ENCODE results near the gene SCYL1.

GRCh38 chr11:65479184-65480145 lies 45.4 kb upstream of the SCYL1 start:
- TF ChIP-seq SIN3A (IDR thresholded peaks at IDR 0.05; ENCODE audit: borderline replicate concordance, insufficient read depth, low read length) (no peak), POLR2AphosphoS5 (IDR thresholded peaks at IDR 0.05; ENCODE audit: low read depth, low read length) (no peak), TAF1 (IDR thresholded peaks at IDR 0.05; ENCODE audit: borderline replicate concordance, insufficient read depth, low read length) (no peak), REST (IDR thresholded peaks at IDR 0.05; ENCODE audit: insufficient read depth in 1 of 2, low read depth in 2 of 2, low read length in 2 of 2) (no peak), FOXP2 (optimal IDR thresholded peaks at IDR 0.05; ENCODE audit: borderline replicate concordance, extremely low read depth, extremely low read length, insufficient read depth) (no peak)

Measured in PFSK-1 (cell line).